Coronary artery (tissue), 2 donors: ENCODE results near the gene INHBE.
"Not testable (repeated sequence)": the region's sequence is repeated elsewhere in the genome, so short reads cannot be mapped to it uniquely, and the experiment has no call there.

Source experiments
- DNase-seq: peaks from one replicate; pipeline ENCODE4 v3.0.0-alpha.2; 2017; ENCODE audit warnings: low spot score
- H3K27ac ChIP-seq, 2 donors: fragments of 200-600 bp; sonication (generic); one replicate each; pipeline ENCODE4 v1.5.1; 2016 to 2019
- H3K4me3 ChIP-seq: fragments of 200-600 bp; sonication (generic); 2 replicates; pipeline ENCODE4 v1.5.1; 2016; ENCODE audit warnings: mild to moderate bottlenecking, moderate library complexity
- TF ChIP-seq, protein P1 (sequence below): fragments of 200-600 bp; sonication (generic); IDR thresholded peaks from one replicate; pipeline ENCODE4 v1.5.1; 2019; ENCODE audit warnings: antibody characterized with exemption

INHBE gene

GRCh38 chr12:57490126-57490525 is 35.0 kb downstream of the INHBE start:
- Histone ChIP-seq H3K27ac (no peak overlapping the region), H3K4me3 (no peak overlapping the region)
- TF ChIP-seq, protein P1, sequence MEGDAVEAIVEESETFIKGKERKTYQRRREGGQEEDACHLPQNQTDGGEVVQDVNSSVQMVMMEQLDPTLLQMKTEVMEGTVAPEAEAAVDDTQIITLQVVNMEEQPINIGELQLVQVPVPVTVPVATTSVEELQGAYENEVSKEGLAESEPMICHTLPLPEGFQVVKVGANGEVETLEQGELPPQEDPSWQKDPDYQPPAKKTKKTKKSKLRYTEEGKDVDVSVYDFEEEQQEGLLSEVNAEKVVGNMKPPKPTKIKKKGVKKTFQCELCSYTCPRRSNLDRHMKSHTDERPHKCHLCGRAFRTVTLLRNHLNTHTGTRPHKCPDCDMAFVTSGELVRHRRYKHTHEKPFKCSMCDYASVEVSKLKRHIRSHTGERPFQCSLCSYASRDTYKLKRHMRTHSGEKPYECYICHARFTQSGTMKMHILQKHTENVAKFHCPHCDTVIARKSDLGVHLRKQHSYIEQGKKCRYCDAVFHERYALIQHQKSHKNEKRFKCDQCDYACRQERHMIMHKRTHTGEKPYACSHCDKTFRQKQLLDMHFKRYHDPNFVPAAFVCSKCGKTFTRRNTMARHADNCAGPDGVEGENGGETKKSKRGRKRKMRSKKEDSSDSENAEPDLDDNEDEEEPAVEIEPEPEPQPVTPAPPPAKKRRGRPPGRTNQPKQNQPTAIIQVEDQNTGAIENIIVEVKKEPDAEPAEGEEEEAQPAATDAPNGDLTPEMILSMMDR, result no peak
- DNase-seq, result no peak

DNA sequence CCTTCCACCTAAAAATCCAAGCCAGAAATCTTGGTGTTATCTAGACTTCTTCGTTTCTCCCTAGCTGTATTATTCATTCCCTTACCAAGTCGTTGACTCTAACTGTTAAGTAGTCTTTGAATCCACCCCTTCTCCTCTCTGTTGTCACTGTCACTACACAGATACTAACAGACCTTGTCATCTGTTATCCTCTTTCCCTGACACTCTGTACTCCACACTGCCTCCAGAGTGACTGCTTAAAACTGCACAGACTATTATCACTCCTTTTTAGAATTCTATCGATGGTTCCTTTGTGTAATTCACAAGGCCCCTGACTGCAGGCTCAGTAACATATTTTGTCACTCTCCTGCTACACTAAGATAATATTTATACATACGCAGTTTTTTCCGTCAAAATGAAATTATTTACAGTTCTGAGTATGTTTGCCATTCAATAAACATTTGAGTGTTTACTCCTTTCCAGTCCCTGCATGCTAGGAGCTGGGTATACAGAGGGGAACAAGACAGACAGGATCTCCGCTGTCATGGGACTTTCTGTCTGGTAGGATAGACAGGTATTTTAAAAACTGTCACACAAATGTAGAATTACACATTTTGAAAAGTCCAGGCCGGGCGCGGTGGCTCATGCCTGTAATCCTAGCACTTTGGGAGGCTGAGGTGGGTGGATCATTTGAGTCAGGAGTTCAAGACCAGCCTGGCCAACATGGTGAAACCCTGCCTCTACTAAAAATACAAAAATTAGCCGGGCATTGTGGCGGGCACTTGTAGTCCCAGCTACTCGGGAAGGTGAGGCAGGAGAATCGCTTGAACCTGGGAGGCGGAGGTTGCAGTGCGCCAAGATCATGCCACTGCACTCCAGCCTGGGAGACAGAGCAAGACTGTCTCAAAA is 36.5 kb downstream of the INHBE start:
- Histone ChIP-seq H3K27ac (no peak overlapping the region), H3K4me3 (no peak overlapping the region)
- TF ChIP-seq, protein P1, result no peak
- no peak for DNase-seq

DNA sequence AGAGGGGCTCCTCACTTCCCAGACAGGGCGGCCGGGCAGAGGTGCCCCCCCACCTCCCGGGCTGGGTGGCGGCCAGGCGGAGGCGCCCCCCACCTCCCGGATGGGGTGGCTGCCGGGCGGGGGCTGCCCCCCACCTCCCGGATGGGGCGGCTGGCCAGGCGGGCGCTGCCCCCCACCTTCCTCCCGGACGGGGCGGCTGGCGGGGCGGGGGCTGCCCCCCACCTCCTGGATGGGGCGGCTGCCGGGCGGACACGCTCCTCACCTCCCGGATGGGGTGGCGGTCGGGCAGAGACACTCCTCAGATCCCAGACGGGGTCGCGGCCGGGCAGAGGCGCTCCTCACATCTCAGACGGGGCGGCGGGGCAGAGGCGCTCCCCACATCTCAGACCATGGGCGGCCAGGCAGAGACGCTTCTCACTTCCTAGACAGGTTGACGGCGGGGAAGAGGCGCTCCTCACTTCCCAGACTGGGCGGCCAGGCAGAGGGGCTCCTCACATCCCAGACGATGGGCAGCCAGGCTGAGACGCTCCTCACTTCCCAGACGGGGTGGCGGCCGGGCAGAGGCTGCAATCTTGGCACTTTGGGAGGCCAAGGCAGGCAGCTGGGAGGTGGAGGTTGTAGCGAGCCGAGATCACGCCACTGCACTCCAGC is 40.1 kb downstream of the INHBE start:
- not testable (repeated sequence) for H3K27ac ChIP-seq, H3K4me3 ChIP-seq, DNase-seq

DNA sequence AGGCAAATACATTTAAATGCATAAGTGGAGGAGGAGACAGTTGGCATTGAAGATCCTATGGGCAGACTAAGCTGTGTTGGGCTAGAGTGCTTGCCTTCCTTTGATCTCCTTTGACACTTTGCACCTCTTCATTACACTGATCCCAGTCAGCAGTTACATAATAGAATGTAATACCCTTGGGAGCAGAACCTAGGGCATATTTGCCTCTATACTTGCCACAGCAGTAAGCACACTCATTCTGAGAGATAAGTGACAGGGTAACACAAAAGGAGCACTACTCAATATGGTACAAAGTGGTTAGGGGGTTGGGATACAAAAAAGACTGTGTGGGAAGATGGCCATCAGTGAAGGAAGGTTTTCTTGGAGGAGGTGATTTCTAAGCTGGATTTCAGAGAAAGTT is 41.7 kb downstream of the INHBE start:
- Histone ChIP-seq H3K4me3 (no peak overlapping the region), H3K27ac (no peak overlapping the region)
- no peak for DNase-seq
- TF ChIP-seq, protein P1, result no peak

DNA sequence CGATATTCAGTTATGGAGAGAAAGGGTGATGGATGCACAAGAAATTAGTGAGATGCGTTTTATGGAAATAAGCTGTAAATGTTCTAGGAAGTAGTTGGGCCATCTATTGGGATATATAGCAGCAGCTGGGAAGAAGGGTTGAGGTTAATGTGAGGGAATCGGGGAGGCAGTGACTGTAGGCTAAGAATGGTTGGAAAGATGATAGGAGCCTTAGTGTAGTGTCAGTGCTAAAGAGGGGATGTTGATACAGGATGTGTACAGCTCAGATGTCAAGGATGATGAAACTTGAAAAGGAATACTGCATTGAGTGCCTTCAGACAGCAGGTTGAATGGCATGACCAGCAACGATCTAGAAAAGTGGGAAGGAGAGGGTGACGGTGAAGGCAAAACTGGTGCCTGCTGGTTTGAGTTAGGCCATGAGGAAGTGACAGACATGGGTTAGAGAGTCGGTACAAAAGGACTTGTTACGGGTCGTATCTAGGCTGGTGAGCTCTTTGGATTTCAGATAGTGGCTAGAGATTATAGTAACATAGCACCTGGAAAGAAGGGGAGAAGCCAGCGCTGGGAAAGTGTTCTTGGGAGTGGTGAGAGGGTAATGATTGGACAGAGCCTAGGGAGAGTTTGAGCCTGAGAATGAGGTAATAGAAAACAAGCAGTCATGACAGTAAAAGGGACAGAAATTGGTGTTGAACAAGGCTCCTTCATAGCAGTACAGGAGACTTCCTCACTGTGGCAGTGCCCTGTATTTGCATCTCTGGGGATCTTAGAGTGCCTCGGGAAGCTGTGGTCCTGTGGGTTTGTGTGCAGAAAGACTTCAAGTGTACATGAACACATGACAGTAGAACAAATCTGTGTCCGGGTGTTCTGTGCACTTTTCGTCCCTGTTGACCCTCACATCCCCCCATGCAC is 42.4 kb downstream of the INHBE start:
- TF ChIP-seq, protein P1, result no peak
- no peak overlapping the region for H3K27ac ChIP-seq
- no peak for DNase-seq
- H3K4me3 ChIP-seq, result no peak overlapping the region

DNA sequence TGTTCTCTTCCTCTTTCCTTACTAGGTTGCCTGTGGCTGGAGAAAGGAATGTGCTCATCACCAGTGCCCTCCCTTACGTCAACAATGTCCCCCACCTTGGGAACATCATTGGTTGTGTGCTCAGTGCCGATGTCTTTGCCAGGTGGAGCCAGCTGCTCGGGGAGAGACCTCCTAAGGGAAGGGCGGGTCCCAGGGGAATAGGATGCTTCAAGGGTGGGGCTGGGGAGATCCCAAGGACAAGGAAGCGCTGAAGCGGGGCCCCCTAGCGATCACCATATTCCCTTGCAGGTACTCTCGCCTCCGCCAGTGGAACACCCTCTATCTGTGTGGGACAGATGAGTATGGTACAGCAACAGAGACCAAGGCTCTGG is 43.0 kb downstream of the INHBE start:
- Histone ChIP-seq H3K4me3 (no peak overlapping the region), H3K27ac (no peak overlapping the region)
- TF ChIP-seq, protein P1, result no peak
- DNase-seq, result no peak

GRCh38 chr12:57498571-57498970 is 43.5 kb downstream of the INHBE start:
- Histone ChIP-seq H3K27ac (no peak overlapping the region), H3K4me3 (no peak overlapping the region)
- TF ChIP-seq, protein P1, result no peak
- no peak for DNase-seq
